K562 (cell line): Measurements from ENCODE around the gene MAP3K12. TPM values are rescaled to one million over a fixed set of nuclear protein-coding genes. Genes with fewer than 3 reads are reported as not detected.

Source experiments
- ATF6 ChIP-seq: sonication (generic); formaldehyde crosslinking; IDR thresholded peaks from 2 replicates; pipeline ENCODE4 v1.4.0; 2020; ENCODE audit warnings: mild to moderate bottlenecking, missing genetic modification reagents
- CBX1 ChIP-seq: sonication (generic); IDR thresholded peaks from 2 replicates; pipeline ENCODE4 v1.6.1; 2016; ENCODE audit warnings: antibody characterized with exemption, low read depth, mild to moderate bottlenecking
- CHD1 ChIP-seq: fragments of 200-600 bp; sonication (generic); IDR thresholded peaks from one replicate; pipeline ENCODE4 v1.6.1; 2012; ENCODE audit warnings: mild to moderate bottlenecking, moderate library complexity, low read length, inconsistent platforms
- DLX4 ChIP-seq: fragments of 250-450 bp; sonication (Bioruptor Pico); IDR thresholded peaks from 2 replicates; pipeline ENCODE4 v1.6.1; 2021; ENCODE audit warnings: mild to moderate bottlenecking
- HMBOX1 ChIP-seq: sonication (generic); IDR thresholded peaks from 2 replicates; pipeline ENCODE4 v1.6.1; 2016
- HMGN3 ChIP-seq: IDR thresholded peaks from 2 replicates; pipeline ENCODE4 v1.6.1; 2011; ENCODE audit warnings: borderline replicate concordance, low read depth, mild to moderate bottlenecking, mixed read lengths, low read length; ENCODE audit not compliant: insufficient read length; ENCODE audit errors: extremely low read depth
- LEF1 ChIP-seq: fragments of 450-650 bp; IDR thresholded peaks from 2 replicates; pipeline ENCODE4 v1.6.1; 2016; ENCODE audit warnings: mild to moderate bottlenecking
- PHB ChIP-seq: fragments of 250-450 bp; sonication (Bioruptor Pico); IDR thresholded peaks from 2 replicates; pipeline ENCODE4 v1.5.0; 2021
- POU5F1 ChIP-seq: fragments of 150-350 bp; IDR thresholded peaks from 2 replicates; pipeline ENCODE4 v1.6.1; 2014; ENCODE audit warnings: borderline replicate concordance, low read length, low read depth, mild to moderate bottlenecking; ENCODE audit not compliant: partially characterized antibody
- RAD21 ChIP-seq, 2 experiments: fragments of 250-450 bp in 1 of 2; fragments of 450-650 bp in 1 of 2; sonication (Bioruptor Pico) in 1 of 2; formaldehyde crosslinking in 1 of 2; IDR thresholded peaks in 1 of 2; conservative IDR thresholded peaks in 1 of 2; 2 replicates each; pipeline versions ENCODE4 v1.4.0 to v1.8.0; 2020 to 2022; ENCODE audit warnings: mild to moderate bottlenecking in 2 of 2, moderate library complexity in 1 of 2
- TAF9B ChIP-seq: fragments of 450-650 bp; IDR thresholded peaks from 2 replicates; pipeline ENCODE4 v1.6.1; 2018; ENCODE audit warnings: mild to moderate bottlenecking; ENCODE audit not compliant: partially characterized antibody
- TRIM24 ChIP-seq, 2 experiments: fragments of 450-650 bp; IDR thresholded peaks; 2 replicates each; pipeline ENCODE4 v1.6.1; 2016
- USF1 ChIP-seq: sonication (generic); formaldehyde crosslinking; IDR thresholded peaks from 2 replicates; pipeline ENCODE4 v1.9.0; 2022; ENCODE audit warnings: mild to moderate bottlenecking, missing genetic modification reagents
- VEZF1 ChIP-seq: fragments of 200-800 bp; sonication (Bioruptor generic); IDR thresholded peaks from 2 replicates; pipeline ENCODE4 v1.6.1; 2017; ENCODE audit warnings: missing genetic modification characterization, missing compliant biosample characterization
- XRCC5 ChIP-seq: fragments of 200-400 bp; formaldehyde crosslinking; IDR thresholded peaks from 2 replicates; pipeline ENCODE4 v1.6.1; 2017; ENCODE audit warnings: low read depth, mild to moderate bottlenecking, low read length
- ZBTB49 ChIP-seq: sonication (generic); formaldehyde crosslinking; IDR thresholded peaks from 2 replicates; pipeline ENCODE4 v1.8.0; 2022; ENCODE audit warnings: missing genetic modification reagents, mild to moderate bottlenecking, borderline replicate concordance
- ZNF3 ChIP-seq: fragments of 250-450 bp; sonication (Bioruptor Pico); IDR thresholded peaks from 2 replicates; pipeline ENCODE4 v1.5.0; 2021; ENCODE audit warnings: mild to moderate bottlenecking, moderate library complexity
- ZNF668 ChIP-seq: fragments of 250-450 bp; sonication (Bioruptor Pico); IDR thresholded peaks from 2 replicates; pipeline ENCODE4 v1.8.0; 2022; ENCODE audit warnings: mild to moderate bottlenecking, inconsistent platforms
- polyA plus RNA-seq, 8 experiments: library from polyadenylated mRNA; depleted of rRNA in 4 of 8; stranded (reverse) in 5 of 8; unstranded in 3 of 8; fragments of >200 nt; fragmentation: Nextera tagmentation in 2 of 8; fragmentation: Illumina TruSeq in 1 of 8; extraction: Ambion mirVana in 2 of 8; extraction: Trizol in 1 of 8; gene quantifications; 2 replicates each; pipeline versions ENCODE4 v1.2.1 to v1.2.3, GENCODE V29; 2011 to 2014; ENCODE audit warnings: inconsistent platforms in 1 of 8, missing spikeins in 1 of 8
- total RNA-seq, 7 experiments: library from RNA; depleted of rRNA in 6 of 7; stranded (reverse); fragments of >200 nt in 6 of 7; fragmentation: Illumina TruSeq in 2 of 7; extraction: Trizol in 2 of 7; gene quantifications; 2 replicates each; pipeline versions ENCODE4 v1.2.1 to v1.2.3, GENCODE V29; 2011 to 2021; ENCODE audit warnings: low replicate concordance in 1 of 7

Gene MAP3K12
- total and polyA plus RNA-seq, 9 of the 15 experiments (the other 6 are each of a cell fraction or from before 2014, with no cell fraction given), result 0.10 to 2.4 (median 1.6) TPM

- TF ChIP-seq CHD1 (no peak), HMBOX1 (no peak; the same call in 1 of the 2 replicates), RAD21 (CRISPR knock-in tag; conservative IDR thresholded peaks at IDR 0.05 in 1 of 2, IDR thresholded peaks at IDR 0.05 in 1 of 2) (no peak), XRCC5 (peak; percentile 43; the same call in 1 of the 2 replicates), USF1 (CRISPR knock-in tag) (no peak; the same call in 1 of the 2 replicates), ATF6 (CRISPR knock-in tag) (0 out of 2 replicates have a peak, but pooled peaks have one; percentile 46), VEZF1 (CRISPR knock-in tag) (peak; percentile 82), ZNF668 (CRISPR knock-in tag) (peak; percentile 79; the same call in 1 of the 2 replicates), POU5F1 (no peak), CBX1 (peak; percentile 62; the same call in 1 of the 2 replicates), DLX4 (CRISPR knock-in tag) (no peak), ZBTB49 (CRISPR knock-in tag) (no peak), PHB (CRISPR knock-in tag) (no peak), TAF9B (no peak), HMGN3 (peak; percentile 71), ZNF3 (CRISPR knock-in tag) (no peak), TRIM24 (IDR thresholded peaks at IDR 0.05) (no peak), LEF1 (no peak)
Observed at GRCh38 chr12:53500776-53501614, 1.7 kb upstream of the MAP3K12 start, which contains the start of gene TARBP2 (continued).
